Glutamatergic neuron (in vitro differentiated cells): ENCODE measurements around the gene KCNH2. TPM values are rescaled to one million over a fixed set of nuclear protein-coding genes. Genes with fewer than 3 reads are reported as not detected.

Experiments used
- DNase-seq: peaks from one replicate; pipeline ENCODE4 v3.0.0; 2022
- H3K27ac Mint-ChIP-seq: one replicate; pipeline ENCODE4 v1.8.0; 2020; ENCODE audit warnings: mild to moderate bottlenecking, mixed read lengths, inconsistent platforms; ENCODE audit not compliant: unreplicated experiment
- H3K27me3 Mint-ChIP-seq: one replicate; pipeline ENCODE4 v1.8.0; 2020; ENCODE audit warnings: mild to moderate bottlenecking, moderate library complexity, mixed read lengths, inconsistent platforms; ENCODE audit not compliant: unreplicated experiment
- H3K36me3 Mint-ChIP-seq: one replicate; pipeline ENCODE4 v1.8.0; 2020; ENCODE audit warnings: mild to moderate bottlenecking, mixed read lengths, inconsistent platforms; ENCODE audit not compliant: unreplicated experiment
- H3K4me1 Mint-ChIP-seq: one replicate; pipeline ENCODE4 v1.8.0; 2020; ENCODE audit warnings: mild to moderate bottlenecking, low read depth, mixed read lengths, inconsistent platforms; ENCODE audit not compliant: unreplicated experiment
- H3K4me3 Mint-ChIP-seq: one replicate; pipeline ENCODE4 v1.8.0; 2020; ENCODE audit warnings: mild to moderate bottlenecking, mixed read lengths, inconsistent platforms; ENCODE audit not compliant: unreplicated experiment
- H3K9me3 Mint-ChIP-seq: one replicate; pipeline ENCODE4 v1.8.0; 2020; ENCODE audit warnings: mild to moderate bottlenecking, moderate library complexity, mixed read lengths, inconsistent platforms; ENCODE audit not compliant: unreplicated experiment
- total RNA-seq: library from RNA; stranded (reverse); fragmentation: NEBNext Ultra II Directional; extraction: Animal tissue kit (Norgen Biotek cat#: 25700); gene quantifications from one replicate; pipeline ENCODE4 v1.2.1, GENCODE V29; 2021; ENCODE audit not compliant: unreplicated experiment
- TF ChIP-seq, protein P1 (sequence below): fragments of 200-600 bp; sonication (generic); IDR thresholded peaks from one replicate; pipeline ENCODE4 v1.5.0; 2021; ENCODE audit not compliant: partially characterized antibody, unreplicated experiment

Gene KCNH2
- total RNA-seq, 1 donor from 2014 or later: 73.7 TPM

DNA sequence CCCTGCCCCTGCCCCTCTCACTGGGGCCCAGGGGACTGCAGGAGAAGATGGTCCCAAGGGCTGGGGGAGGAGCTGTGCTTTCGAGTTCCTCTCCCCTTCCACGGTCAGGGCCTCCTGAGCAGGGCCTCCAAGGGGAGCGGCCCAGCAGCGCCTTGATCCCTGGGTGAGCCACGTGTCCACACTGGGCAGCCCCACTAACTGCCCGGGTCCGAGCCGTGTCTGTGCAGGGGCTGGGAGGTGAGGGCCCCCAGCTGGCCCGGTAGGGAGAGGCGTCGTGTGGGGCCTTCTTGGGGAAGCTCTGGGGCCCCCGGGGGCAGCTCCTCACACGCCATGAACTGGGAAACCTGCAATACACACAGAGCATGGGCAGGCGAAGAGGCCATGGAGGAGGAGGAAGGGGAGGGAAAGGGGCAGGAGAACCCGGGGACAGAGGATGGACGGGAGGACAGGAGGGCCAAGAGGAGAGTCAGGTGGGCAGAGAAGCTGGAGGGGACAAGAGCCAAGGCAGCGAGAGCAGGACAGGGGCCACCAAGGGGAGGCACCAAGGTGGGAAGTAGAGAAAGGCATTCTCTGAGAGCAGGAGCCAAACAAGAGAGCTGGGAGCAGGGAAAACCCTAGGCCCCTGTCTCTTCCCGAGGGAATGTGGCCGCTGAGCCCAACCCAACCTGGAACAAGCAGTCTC lies 32.8 kb downstream of the KCNH2 start:
- Mint-ChIP-seq H3K27ac (no peak overlapping the region), H3K9me3 (peaks cover 7% of the 10 kb centered on the region), H3K27me3 (peaks cover 2% of the 10 kb centered on the region), H3K4me1 (peaks cover 16% of the 10 kb centered on the region), H3K36me3 (no peaks in the 10 kb centered on the region), H3K4me3 (no peak overlapping the region)
- DNase-seq: peak; percentile 23
- TF ChIP-seq, protein P1, sequence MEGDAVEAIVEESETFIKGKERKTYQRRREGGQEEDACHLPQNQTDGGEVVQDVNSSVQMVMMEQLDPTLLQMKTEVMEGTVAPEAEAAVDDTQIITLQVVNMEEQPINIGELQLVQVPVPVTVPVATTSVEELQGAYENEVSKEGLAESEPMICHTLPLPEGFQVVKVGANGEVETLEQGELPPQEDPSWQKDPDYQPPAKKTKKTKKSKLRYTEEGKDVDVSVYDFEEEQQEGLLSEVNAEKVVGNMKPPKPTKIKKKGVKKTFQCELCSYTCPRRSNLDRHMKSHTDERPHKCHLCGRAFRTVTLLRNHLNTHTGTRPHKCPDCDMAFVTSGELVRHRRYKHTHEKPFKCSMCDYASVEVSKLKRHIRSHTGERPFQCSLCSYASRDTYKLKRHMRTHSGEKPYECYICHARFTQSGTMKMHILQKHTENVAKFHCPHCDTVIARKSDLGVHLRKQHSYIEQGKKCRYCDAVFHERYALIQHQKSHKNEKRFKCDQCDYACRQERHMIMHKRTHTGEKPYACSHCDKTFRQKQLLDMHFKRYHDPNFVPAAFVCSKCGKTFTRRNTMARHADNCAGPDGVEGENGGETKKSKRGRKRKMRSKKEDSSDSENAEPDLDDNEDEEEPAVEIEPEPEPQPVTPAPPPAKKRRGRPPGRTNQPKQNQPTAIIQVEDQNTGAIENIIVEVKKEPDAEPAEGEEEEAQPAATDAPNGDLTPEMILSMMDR: no peak

DNA sequence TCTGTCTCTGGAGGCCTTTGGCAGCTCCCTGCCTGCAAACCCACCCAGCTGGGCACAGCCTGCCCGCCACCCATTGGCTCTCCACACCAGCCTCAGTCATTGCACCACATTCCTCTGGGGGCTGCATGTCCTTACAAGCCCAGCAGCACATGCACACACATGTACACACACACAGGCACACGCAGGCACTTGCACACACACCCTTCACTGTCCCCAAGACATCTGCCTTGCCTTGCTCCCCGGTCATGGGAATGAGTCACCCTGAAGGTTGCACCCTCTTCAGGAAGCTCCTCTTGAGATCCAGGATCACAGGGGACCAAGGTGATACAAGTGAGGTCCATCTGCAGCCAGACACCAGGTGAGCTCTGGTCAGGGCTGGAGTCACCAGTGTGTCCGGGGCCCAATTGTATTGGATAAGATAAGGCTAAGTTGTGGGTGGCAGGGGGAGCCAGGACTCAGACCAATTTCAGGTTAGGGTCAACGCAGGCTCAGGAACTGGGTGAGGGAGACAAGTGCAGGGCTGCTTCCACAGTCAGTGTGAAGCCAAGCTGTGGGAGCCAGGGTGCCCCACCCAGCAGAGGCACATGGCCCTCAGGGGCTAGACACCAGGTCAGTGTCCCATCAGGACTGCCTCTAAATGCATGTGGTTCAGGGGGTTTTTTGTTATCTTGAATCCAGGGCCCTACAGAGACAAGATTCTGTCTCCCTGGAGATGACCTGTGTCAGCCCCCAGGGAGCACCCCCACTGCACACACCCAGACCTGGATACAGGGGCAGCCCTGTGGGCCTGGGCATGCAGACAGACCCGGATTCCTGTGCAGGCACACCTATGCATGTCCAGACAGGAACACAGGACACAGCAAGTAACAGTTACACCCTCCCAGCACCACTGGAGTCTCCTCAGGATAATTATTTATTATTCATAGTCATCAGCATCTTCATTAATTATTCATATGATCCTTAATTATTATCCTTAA lies 33.8 kb downstream of the KCNH2 start:
- peaks cover 15% of the 10 kb centered on the region for H3K4me1 Mint-ChIP-seq
- no peak overlapping the region for H3K27ac Mint-ChIP-seq
- H3K4me3 Mint-ChIP-seq: no peak overlapping the region
- H3K9me3 Mint-ChIP-seq: peaks cover 7% of the 10 kb centered on the region
- peaks cover under 1% of the 10 kb centered on the region for H3K27me3 Mint-ChIP-seq
- no peaks in the 10 kb centered on the region for H3K36me3 Mint-ChIP-seq
- TF ChIP-seq, protein P1: no peak
- peak; percentile 9 for DNase-seq

DNA sequence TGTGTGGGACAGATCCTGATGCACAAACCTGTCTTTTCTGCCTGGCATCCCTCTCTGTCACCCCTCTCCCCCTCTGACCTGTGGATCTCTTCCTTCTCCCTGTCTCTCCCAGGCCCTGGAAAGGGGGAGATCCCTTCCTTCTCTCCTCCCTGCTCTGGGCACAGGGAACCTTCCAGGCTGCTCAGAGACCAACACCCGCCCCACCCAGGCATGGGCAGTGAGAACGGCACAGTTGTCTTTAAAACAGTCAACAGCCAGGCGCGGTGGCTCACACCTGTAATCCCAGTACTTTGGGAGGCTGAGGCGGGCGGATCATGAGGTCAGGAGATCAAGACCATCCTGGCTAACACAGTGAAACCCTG lies 34.7 kb downstream of the KCNH2 start:
- no peak for DNase-seq
- Mint-ChIP-seq H3K27ac (no peak overlapping the region), H3K36me3 (no peaks in the 10 kb centered on the region), H3K4me1 (peaks cover 14% of the 10 kb centered on the region), H3K9me3 (peaks cover 5% of the 10 kb centered on the region), H3K27me3 (peaks cover 2% of the 10 kb centered on the region), H3K4me3 (no peak overlapping the region)
- TF ChIP-seq, protein P1: no peak

DNA sequence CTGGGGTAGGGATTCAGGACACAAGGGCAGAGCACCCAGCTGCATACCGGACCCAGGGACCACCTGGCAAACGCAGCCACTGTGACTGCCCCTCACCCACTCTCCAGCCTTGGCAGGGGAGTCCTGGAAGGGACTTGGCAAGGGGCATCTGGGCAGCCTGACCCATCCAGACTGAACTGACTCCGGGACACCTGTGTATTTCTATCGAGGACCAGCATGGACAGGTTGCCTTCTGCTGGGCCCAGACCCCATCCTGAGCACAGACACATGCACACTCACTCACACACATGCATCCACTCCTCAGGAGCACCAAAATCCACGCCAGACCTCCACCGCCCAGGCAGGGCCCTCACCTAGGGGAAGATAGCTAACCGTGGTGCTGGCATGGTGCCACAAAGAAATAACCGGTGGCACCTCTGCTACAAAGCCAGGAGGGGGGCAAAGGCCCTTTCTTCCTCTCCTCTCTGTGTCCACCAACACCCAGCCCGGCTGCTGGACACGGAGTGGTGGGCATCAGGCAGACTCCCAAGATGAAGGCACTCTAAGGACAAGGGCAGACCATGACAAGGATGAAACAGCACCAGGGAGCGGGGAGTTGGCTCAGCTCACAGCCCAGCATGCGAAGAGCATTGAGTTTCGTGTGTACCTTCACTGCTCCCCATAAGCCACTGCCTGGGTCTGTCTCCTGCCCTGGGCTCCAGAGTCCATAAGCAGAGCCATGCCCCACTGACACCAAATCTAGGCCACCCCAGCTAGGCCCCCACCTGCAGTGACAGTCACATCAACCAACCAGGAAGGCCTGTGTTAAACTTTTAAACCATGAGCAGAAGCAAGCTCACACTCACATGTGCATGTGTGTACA lies 35.3 kb downstream of the KCNH2 start:
- H3K27ac Mint-ChIP-seq: no peak overlapping the region
- no peak overlapping the region for H3K4me3 Mint-ChIP-seq
- peaks cover 14% of the 10 kb centered on the region for H3K4me1 Mint-ChIP-seq
- H3K27me3 Mint-ChIP-seq: peaks cover 2% of the 10 kb centered on the region
- no peak for DNase-seq
- TF ChIP-seq, protein P1: no peak
- H3K9me3 Mint-ChIP-seq: peaks cover 5% of the 10 kb centered on the region
- H3K36me3 Mint-ChIP-seq: no peaks in the 10 kb centered on the region
